Upper lobe of right lung (tissue), 1 donor: ENCODE results near the gene TPRG1. TPM values are rescaled to one million over a fixed set of nuclear protein-coding genes. Genes with fewer than 3 reads are reported as not detected.

ENCODE experiments used
- ATAC-seq: fragments of 200-7000 bp; cut with Tn5 transposase; one replicate; pipeline ENCODE4 v1.9.1; 2020; ENCODE audit warnings: mild to moderate bottlenecking, moderate library complexity
- DNase-seq: peaks from one replicate; pipeline ENCODE4 v3.0.0-alpha.2; 2020
- H3K27ac ChIP-seq: fragments of 200-600 bp; one replicate; pipeline ENCODE4 v1.8.0; 2022
- H3K27me3 ChIP-seq: fragments of 200-600 bp; one replicate; pipeline ENCODE4 v1.8.0; 2022; ENCODE audit warnings: mild to moderate bottlenecking
- H3K36me3 ChIP-seq: fragments of 200-600 bp; one replicate; pipeline ENCODE4 v1.8.0; 2022
- H3K4me1 ChIP-seq: fragments of 200-600 bp; one replicate; pipeline ENCODE4 v1.8.0; 2022
- H3K4me3 ChIP-seq: fragments of 200-600 bp; one replicate; pipeline ENCODE4 v1.8.0; 2022; ENCODE audit warnings: mild to moderate bottlenecking
- H3K9me3 ChIP-seq: fragments of 200-600 bp; one replicate; pipeline ENCODE4 v1.8.0; 2022
- intact Hi-C: fragments of 100-400 bp; cut with DNase I; formaldehyde crosslinking; loops from one replicate; pipeline ENCODE4 v1.11.0; 2022
- total RNA-seq: library from RNA; stranded (reverse); fragmentation: NEBNext Ultra II Directional; extraction: Animal tissue kit (Norgen Biotek cat#: 25700); gene quantifications from one replicate; pipeline ENCODE4 v1.2.1, GENCODE V29; 2021
- TF ChIP-seq, protein P1 (sequence below): fragments of 200-600 bp; IDR thresholded peaks from one replicate; pipeline ENCODE4 v1.8.0; 2022; ENCODE audit warnings: antibody characterized with exemption
- donor health status: DM: no; HTN: yes; CAD: no; lungs with severe emphysema.

Gene TPRG1
- total RNA-seq, 1 donor from 2014 or later: 22.3 TPM

- Histone ChIP-seq H3K4me1 (peaks cover 16% of the 10 kb centered on the region), H3K27ac (peak overlapping the region; percentile 33), H3K27me3 (no peaks in the 10 kb centered on the region), H3K4me3 (no peak overlapping the region), H3K36me3 (no peaks in the 10 kb centered on the region), H3K9me3 (no peaks in the 10 kb centered on the region)
- peak; percentile 19 for ATAC-seq
- TF ChIP-seq, protein P1, sequence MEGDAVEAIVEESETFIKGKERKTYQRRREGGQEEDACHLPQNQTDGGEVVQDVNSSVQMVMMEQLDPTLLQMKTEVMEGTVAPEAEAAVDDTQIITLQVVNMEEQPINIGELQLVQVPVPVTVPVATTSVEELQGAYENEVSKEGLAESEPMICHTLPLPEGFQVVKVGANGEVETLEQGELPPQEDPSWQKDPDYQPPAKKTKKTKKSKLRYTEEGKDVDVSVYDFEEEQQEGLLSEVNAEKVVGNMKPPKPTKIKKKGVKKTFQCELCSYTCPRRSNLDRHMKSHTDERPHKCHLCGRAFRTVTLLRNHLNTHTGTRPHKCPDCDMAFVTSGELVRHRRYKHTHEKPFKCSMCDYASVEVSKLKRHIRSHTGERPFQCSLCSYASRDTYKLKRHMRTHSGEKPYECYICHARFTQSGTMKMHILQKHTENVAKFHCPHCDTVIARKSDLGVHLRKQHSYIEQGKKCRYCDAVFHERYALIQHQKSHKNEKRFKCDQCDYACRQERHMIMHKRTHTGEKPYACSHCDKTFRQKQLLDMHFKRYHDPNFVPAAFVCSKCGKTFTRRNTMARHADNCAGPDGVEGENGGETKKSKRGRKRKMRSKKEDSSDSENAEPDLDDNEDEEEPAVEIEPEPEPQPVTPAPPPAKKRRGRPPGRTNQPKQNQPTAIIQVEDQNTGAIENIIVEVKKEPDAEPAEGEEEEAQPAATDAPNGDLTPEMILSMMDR: no peak
- intact Hi-C loops: no loop called here
- no peak for DNase-seq
Measured at GRCh38 chr3:189132839-189133238, 38.9 kb upstream of the TPRG1 start.

DNA sequence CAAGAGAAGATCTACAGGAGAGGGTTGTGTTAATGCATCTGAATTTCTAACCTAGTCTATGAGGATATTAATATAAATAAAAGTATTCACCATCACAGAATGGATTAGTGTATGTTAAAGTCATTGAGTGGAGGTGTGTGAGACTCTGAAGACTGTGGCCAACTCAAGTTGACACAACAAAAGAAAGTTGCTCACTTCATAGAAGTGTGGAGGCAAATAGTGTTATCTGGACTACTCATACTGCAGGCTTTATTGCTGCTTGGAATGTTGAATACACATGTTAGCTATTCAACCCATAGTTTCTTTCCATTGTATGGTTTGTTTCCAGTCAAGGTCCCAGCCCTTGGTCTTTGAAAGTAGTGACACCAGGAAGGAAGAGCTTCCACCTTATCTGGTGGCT lies 38.0 kb upstream of the TPRG1 start:
- intact Hi-C loops: no loop called here
- no peak overlapping the region for H3K4me3 ChIP-seq
- no peaks in the 10 kb centered on the region for H3K9me3 ChIP-seq
- TF ChIP-seq, protein P1: no peak
- no peaks in the 10 kb centered on the region for H3K36me3 ChIP-seq
- DNase-seq (no peak), ATAC-seq (peak; percentile 41)
- H3K27me3 ChIP-seq: no peaks in the 10 kb centered on the region
- peaks cover 16% of the 10 kb centered on the region for H3K4me1 ChIP-seq
- no peak overlapping the region for H3K27ac ChIP-seq

- peaks cover 9% of the 10 kb centered on the region for H3K4me1 ChIP-seq
- H3K4me3 ChIP-seq: no peak overlapping the region
- H3K27me3 ChIP-seq: no peaks in the 10 kb centered on the region
- intact Hi-C loops: no loop called here
- TF ChIP-seq, protein P1: no peak
- H3K36me3 ChIP-seq: peaks cover 4% of the 10 kb centered on the region
- DNase-seq (no peak), ATAC-seq (no peak)
- H3K9me3 ChIP-seq: no peaks in the 10 kb centered on the region
- no peak overlapping the region for H3K27ac ChIP-seq
Measured at GRCh38 chr3:189137416-189137815, 34.4 kb upstream of the TPRG1 start.

GRCh38 chr3:189138901-189139610 lies 32.7 kb upstream of the TPRG1 start:
- TF ChIP-seq, protein P1: no peak
- H3K27ac ChIP-seq: peak overlapping the region; percentile 26
- no peak overlapping the region for H3K4me3 ChIP-seq
- H3K9me3 ChIP-seq: no peaks in the 10 kb centered on the region
- DNase-seq: no peak
- no peak for ATAC-seq
- intact Hi-C loops: no loop called here
- peaks cover 3% of the 10 kb centered on the region for H3K4me1 ChIP-seq
- H3K36me3 ChIP-seq: peaks cover 4% of the 10 kb centered on the region
- no peaks in the 10 kb centered on the region for H3K27me3 ChIP-seq

GRCh38 chr3:189139611-189139940 lies 32.2 kb upstream of the TPRG1 start:
- peaks cover 8% of the 10 kb centered on the region for H3K4me1 ChIP-seq
- no peak for DNase-seq
- no peaks in the 10 kb centered on the region for H3K9me3 ChIP-seq
- intact Hi-C loops: no loop called here
- TF ChIP-seq, protein P1: no peak
- H3K4me3 ChIP-seq: no peak overlapping the region
- H3K36me3 ChIP-seq: peaks cover 4% of the 10 kb centered on the region
- H3K27ac ChIP-seq: no peak overlapping the region
- no peaks in the 10 kb centered on the region for H3K27me3 ChIP-seq
- no peak for ATAC-seq
